ENCODE measurements around the gene POLD3.

DNA sequence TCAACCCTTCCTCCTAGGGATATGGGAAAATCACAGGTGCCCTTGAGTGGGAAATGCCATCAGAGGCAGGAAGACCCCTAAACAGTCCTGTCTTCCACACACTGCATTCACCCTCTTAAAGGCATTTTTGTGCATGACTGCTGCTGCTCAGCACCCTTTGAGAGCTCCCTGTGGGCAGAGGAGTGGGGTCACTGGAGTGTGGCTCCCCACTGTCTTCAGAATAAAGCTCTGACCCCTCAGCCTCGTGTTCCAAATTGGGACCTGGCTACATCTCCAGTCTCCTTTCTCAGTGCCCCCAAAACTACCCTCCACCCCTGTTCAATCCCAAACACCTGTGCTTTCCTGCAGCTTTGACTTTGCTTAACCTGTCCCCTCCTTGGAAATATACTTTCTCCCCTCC lies 92.3 kb downstream of the POLD3 start:
- TF ChIP-seq NR3C1 (IDR thresholded peaks at IDR 0.05): no peak
- TF ChIP-seq, protein P1, sequence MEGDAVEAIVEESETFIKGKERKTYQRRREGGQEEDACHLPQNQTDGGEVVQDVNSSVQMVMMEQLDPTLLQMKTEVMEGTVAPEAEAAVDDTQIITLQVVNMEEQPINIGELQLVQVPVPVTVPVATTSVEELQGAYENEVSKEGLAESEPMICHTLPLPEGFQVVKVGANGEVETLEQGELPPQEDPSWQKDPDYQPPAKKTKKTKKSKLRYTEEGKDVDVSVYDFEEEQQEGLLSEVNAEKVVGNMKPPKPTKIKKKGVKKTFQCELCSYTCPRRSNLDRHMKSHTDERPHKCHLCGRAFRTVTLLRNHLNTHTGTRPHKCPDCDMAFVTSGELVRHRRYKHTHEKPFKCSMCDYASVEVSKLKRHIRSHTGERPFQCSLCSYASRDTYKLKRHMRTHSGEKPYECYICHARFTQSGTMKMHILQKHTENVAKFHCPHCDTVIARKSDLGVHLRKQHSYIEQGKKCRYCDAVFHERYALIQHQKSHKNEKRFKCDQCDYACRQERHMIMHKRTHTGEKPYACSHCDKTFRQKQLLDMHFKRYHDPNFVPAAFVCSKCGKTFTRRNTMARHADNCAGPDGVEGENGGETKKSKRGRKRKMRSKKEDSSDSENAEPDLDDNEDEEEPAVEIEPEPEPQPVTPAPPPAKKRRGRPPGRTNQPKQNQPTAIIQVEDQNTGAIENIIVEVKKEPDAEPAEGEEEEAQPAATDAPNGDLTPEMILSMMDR (IDR thresholded peaks at IDR 0.05): no peak
- TF ChIP-seq PHF8 (IDR thresholded peaks at IDR 0.05; ENCODE audit: borderline replicate concordance, low read depth): no peak
- TF ChIP-seq, protein P2, sequence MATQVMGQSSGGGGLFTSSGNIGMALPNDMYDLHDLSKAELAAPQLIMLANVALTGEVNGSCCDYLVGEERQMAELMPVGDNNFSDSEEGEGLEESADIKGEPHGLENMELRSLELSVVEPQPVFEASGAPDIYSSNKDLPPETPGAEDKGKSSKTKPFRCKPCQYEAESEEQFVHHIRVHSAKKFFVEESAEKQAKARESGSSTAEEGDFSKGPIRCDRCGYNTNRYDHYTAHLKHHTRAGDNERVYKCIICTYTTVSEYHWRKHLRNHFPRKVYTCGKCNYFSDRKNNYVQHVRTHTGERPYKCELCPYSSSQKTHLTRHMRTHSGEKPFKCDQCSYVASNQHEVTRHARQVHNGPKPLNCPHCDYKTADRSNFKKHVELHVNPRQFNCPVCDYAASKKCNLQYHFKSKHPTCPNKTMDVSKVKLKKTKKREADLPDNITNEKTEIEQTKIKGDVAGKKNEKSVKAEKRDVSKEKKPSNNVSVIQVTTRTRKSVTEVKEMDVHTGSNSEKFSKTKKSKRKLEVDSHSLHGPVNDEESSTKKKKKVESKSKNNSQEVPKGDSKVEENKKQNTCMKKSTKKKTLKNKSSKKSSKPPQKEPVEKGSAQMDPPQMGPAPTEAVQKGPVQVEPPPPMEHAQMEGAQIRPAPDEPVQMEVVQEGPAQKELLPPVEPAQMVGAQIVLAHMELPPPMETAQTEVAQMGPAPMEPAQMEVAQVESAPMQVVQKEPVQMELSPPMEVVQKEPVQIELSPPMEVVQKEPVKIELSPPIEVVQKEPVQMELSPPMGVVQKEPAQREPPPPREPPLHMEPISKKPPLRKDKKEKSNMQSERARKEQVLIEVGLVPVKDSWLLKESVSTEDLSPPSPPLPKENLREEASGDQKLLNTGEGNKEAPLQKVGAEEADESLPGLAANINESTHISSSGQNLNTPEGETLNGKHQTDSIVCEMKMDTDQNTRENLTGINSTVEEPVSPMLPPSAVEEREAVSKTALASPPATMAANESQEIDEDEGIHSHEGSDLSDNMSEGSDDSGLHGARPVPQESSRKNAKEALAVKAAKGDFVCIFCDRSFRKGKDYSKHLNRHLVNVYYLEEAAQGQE (IDR thresholded peaks at IDR 0.05): no peak
- TF ChIP-seq JUN (IDR thresholded peaks at IDR 0.05): no peak
- TF ChIP-seq JUNB (IDR thresholded peaks at IDR 0.05): no peak
- TF ChIP-seq FOSB (CRISPR knock-in tag; IDR thresholded peaks at IDR 0.05): no peak
- TF ChIP-seq, protein P3, sequence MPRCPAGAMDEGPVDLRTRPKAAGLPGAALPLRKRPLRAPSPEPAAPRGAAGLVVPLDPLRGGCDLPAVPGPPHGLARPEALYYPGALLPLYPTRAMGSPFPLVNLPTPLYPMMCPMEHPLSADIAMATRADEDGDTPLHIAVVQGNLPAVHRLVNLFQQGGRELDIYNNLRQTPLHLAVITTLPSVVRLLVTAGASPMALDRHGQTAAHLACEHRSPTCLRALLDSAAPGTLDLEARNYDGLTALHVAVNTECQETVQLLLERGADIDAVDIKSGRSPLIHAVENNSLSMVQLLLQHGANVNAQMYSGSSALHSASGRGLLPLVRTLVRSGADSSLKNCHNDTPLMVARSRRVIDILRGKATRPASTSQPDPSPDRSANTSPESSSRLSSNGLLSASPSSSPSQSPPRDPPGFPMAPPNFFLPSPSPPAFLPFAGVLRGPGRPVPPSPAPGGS (IDR thresholded peaks at IDR 0.05): no peak
- TF ChIP-seq POLR2A (IDR thresholded peaks at IDR 0.05; ENCODE audit: low read length): no peak
- TF ChIP-seq BHLHE40 (IDR thresholded peaks at IDR 0.05; ENCODE audit: low read depth, low read length): no peak
- TF ChIP-seq RNF2 (IDR thresholded peaks at IDR 0.05; ENCODE audit: borderline replicate concordance, low read depth): no peak
- TF ChIP-seq KDM5A (IDR thresholded peaks at IDR 0.05): no peak
- TF ChIP-seq HOXA7 (CRISPR knock-in tag; IDR thresholded peaks at IDR 0.05): no peak

Measured in A549 (cell line).